A549 (cell line): Measurements from ENCODE around the gene NDUFAF2. TPM values are rescaled to one million over a fixed set of nuclear protein-coding genes. Genes with fewer than 3 reads are reported as not detected.

Experiments used
- ATAC-seq, 2 experiments: fragments of 200-7000 bp in 1 of 2; fragments of >200 bp in 1 of 2; cut with Nextera tagmentation in 1 of 2; cut with Tn5 transposase in 1 of 2; 3 replicates each; pipeline versions ENCODE4 v1.8.0 to v1.9.1; 2018 to 2020; ENCODE audit warnings: mild to moderate bottlenecking in 1 of 2, moderate library complexity in 1 of 2
- CTCF ChIA-PET: fragments of 300-600 bp; sonication (Branson Sonifier 250); formaldehyde crosslinking; extraction: SDS; loops from one replicate; lab custom pipeline; 2021; ENCODE audit warnings: antibody characterized with exemption, inconsistent platforms; lab: Yijun Ruan, JAX
- POLR2A ChIA-PET: fragments of 350-600 bp; formaldehyde crosslinking; extraction: SDS; loops from one replicate; lab custom pipeline; 2021; ENCODE audit warnings: antibody characterized with exemption, inconsistent platforms; lab: Yijun Ruan, JAX
- DNase-seq, 2 experiments: peaks; one replicate each; pipeline versions ENCODE4 v3.0.0 to v3.0.0-alpha.2; 2011 to 2016; ENCODE audit warnings: low read depth in 1 of 2, low spot score in 1 of 2
- FAIRE-seq: peaks from 2 replicates; lab custom pipeline; 2011; peaks lifted over from hg19 to GRCh38; lab: Jason Lieb, UNC
- H3K27ac ChIP-seq, 2 experiments: fragments of >200 bp; sonication (Bioruptor Twin); formaldehyde crosslinking; 3 replicates each; pipeline ENCODE4 v1.5.1; 2016 to 2017
- H3K4me1 ChIP-seq: fragments of >200 bp; sonication (Bioruptor Twin); formaldehyde crosslinking; 3 replicates; pipeline ENCODE4 v1.6.1; 2016
- H3K4me2 ChIP-seq: fragments of >200 bp; sonication (Bioruptor Twin); formaldehyde crosslinking; 3 replicates; pipeline ENCODE4 v1.6.1; 2016
- H3K4me3 ChIP-seq: fragments of >200 bp; sonication (Bioruptor Twin); formaldehyde crosslinking; 3 replicates; pipeline ENCODE4 v1.5.1; 2016
- H3K9me3 ChIP-seq: fragments of >200 bp; sonication (Bioruptor Twin); formaldehyde crosslinking; 3 replicates; pipeline ENCODE4 v1.6.1; 2016
- CBX8 ChIP-seq: fragments of 200-600 bp; sonication (generic); IDR thresholded peaks from 2 replicates; pipeline ENCODE4 v1.6.1; 2016
- CEBPB ChIP-seq, 2 experiments: fragments of >200 bp in 1 of 2; sonication (Bioruptor Twin) in 1 of 2; formaldehyde crosslinking in 1 of 2; IDR thresholded peaks; 2 replicates each; pipeline ENCODE4 v1.6.1; 2012 to 2016
- EHF ChIP-seq: fragments of 250-450 bp; sonication (Bioruptor Pico); IDR thresholded peaks from 2 replicates; pipeline ENCODE4 v1.5.0; 2020; ENCODE audit warnings: mild to moderate bottlenecking
- EHMT2 ChIP-seq: fragments of 200-600 bp; sonication (generic); IDR thresholded peaks from 2 replicates; pipeline ENCODE4 v1.6.1; 2016; ENCODE audit warnings: antibody characterized with exemption, low read depth, mild to moderate bottlenecking, moderate library complexity
- EP300 ChIP-seq, 2 experiments: fragments of >200 bp; sonication (Bioruptor Twin); formaldehyde crosslinking; IDR thresholded peaks; 2 replicates in 1 of 2; 3 replicates in 1 of 2; pipeline ENCODE4 v1.6.1; 2016 to 2017
- FOSL2 ChIP-seq, 2 experiments: fragments of 450-650 bp in 1 of 2; fragments of >200 bp in 1 of 2; sonication (Bioruptor Twin) in 1 of 2; formaldehyde crosslinking; IDR thresholded peaks; 2 replicates each; pipeline versions ENCODE4 v1.5.0 to v1.6.1; 2016 to 2020; ENCODE audit warnings: mild to moderate bottlenecking in 1 of 2, moderate library complexity in 1 of 2
- GATA3 ChIP-seq: IDR thresholded peaks from 2 replicates; pipeline ENCODE4 v1.6.1; 2012; ENCODE audit warnings: borderline replicate concordance
- HOXB13 ChIP-seq: fragments of 250-450 bp; sonication (Bioruptor Pico); IDR thresholded peaks from 2 replicates; pipeline ENCODE4 v1.5.0; 2020; ENCODE audit warnings: low read depth, mild to moderate bottlenecking, moderate library complexity
- JUNB ChIP-seq: fragments of >200 bp; sonication (Bioruptor Twin); formaldehyde crosslinking; IDR thresholded peaks from 2 replicates; pipeline ENCODE4 v1.6.1; 2016
- KDM1A ChIP-seq: fragments of 200-600 bp; sonication (generic); IDR thresholded peaks from 2 replicates; pipeline ENCODE4 v1.6.1; 2016; ENCODE audit warnings: low read depth, mild to moderate bottlenecking
- MAFK ChIP-seq: fragments of 450-650 bp; IDR thresholded peaks from 2 replicates; pipeline ENCODE4 v1.6.1; 2014; ENCODE audit not compliant: partially characterized antibody
- NR3C1 ChIP-seq: fragments of >200 bp; sonication (Bioruptor Twin); formaldehyde crosslinking; IDR thresholded peaks from 3 replicates; pipeline ENCODE4 v1.6.1; 2017
- PHF8 ChIP-seq: fragments of 200-600 bp; sonication (generic); IDR thresholded peaks from 2 replicates; pipeline ENCODE4 v1.6.1; 2016; ENCODE audit warnings: low read depth, mild to moderate bottlenecking, antibody characterized with exemption, moderate library complexity, borderline replicate concordance
- RARB ChIP-seq: fragments of 250-450 bp; sonication (Bioruptor Pico); IDR thresholded peaks from 2 replicates; pipeline ENCODE4 v1.8.0; 2021; ENCODE audit warnings: mild to moderate bottlenecking, moderate library complexity
- REST ChIP-seq: fragments of 200-600 bp; sonication (generic); IDR thresholded peaks from 2 replicates; pipeline ENCODE4 v1.6.1; 2016; ENCODE audit warnings: antibody characterized with exemption, mild to moderate bottlenecking, moderate library complexity
- RFX5 ChIP-seq: fragments of 450-650 bp; IDR thresholded peaks from 2 replicates; pipeline ENCODE4 v1.7.1; 2014; ENCODE audit warnings: antibody characterized with exemption, mild to moderate bottlenecking, moderate library complexity
- SMC3 ChIP-seq: fragments of >200 bp; sonication (Bioruptor Twin); formaldehyde crosslinking; IDR thresholded peaks from 3 replicates; pipeline ENCODE4 v1.6.1; 2018; ENCODE audit warnings: inconsistent platforms
- SREBF2 ChIP-seq: fragments of 450-650 bp; IDR thresholded peaks from 2 replicates; pipeline ENCODE4 v1.6.1; 2014; ENCODE audit warnings: mild to moderate bottlenecking, moderate library complexity
- TP53 ChIP-seq: fragments of 250-450 bp; sonication (Bioruptor Pico); IDR thresholded peaks from 2 replicates; pipeline ENCODE4 v1.5.0; 2021; ENCODE audit warnings: mild to moderate bottlenecking, moderate library complexity
- ZC3H11A ChIP-seq: fragments of 450-650 bp; IDR thresholded peaks from 2 replicates; pipeline ENCODE4 v1.6.1; 2014; ENCODE audit warnings: antibody characterized with exemption, mild to moderate bottlenecking
- WGBS: methylation state at CpG from one replicate; pipeline ENCODE4 v1.1.6; 2017; ENCODE audit errors: missing lambda C conversion rate; 5-methylcytosine and 5-hydroxymethylcytosine counted together
- polyA plus RNA-seq, 4 experiments: library from polyadenylated mRNA; depleted of rRNA in 3 of 4; stranded (reverse); fragments of >200 nt; fragmentation: RNase III in 1 of 4; extraction: RNeasy Plus Mini Kit Qiagen cat#74134 plus additional on column Dnase treatment in 1 of 4; gene quantifications; 2 replicates in 3 of 4; 3 replicates in 1 of 4; pipeline ENCODE4 v1.2.3, GENCODE V29; 2011 to 2017

Gene NDUFAF2
- polyA plus RNA-seq, 2 of the 4 experiments (the other 2 are of a cell fraction): 66.1 to 83.7 TPM

- POLR2A ChIA-PET: no interaction called here
- no peak overlapping the region for H3K4me2 ChIP-seq
- CTCF ChIA-PET: no interaction called here
- FAIRE-seq (no peak), ATAC-seq (no peak), DNase-seq (no peak)
- H3K27ac ChIP-seq: no peak overlapping the region
- peaks cover 29% of the 10 kb centered on the region for H3K4me1 ChIP-seq
- no peak overlapping the region for H3K4me3 ChIP-seq
- TF ChIP-seq SREBF2 (no peak), MAFK (peak; percentile 69), CEBPB (IDR thresholded peaks at IDR 0.05) (no peak)
- TF ChIP-seq, all 56 proteins: peak for 1
- peaks cover 7% of the 10 kb centered on the region; the same call in 2 of the 3 replicates for H3K9me3 ChIP-seq
Measured at GRCh38 chr5:61047346-61047745, 102.3 kb downstream of the NDUFAF2 start.

GRCh38 chr5:61048534-61048933, 103.5 kb downstream of the NDUFAF2 start:
- ATAC-seq (no peak), FAIRE-seq (peak; percentile 79)
- 96% methylated on average over 1 of the region's 1 CpG for WGBS

GRCh38 chr5:61050292-61050691, 105.3 kb downstream of the NDUFAF2 start:
- peaks cover 46% of the 10 kb centered on the region for H3K4me1 ChIP-seq
- no peak for ATAC-seq
- H3K27ac ChIP-seq: no peak overlapping the region
- WGBS: 91% methylated on average over 1 of the region's 1 CpG
- no peak for DNase-seq
- TF ChIP-seq RARB (CRISPR knock-in tag) (no peak), CEBPB (IDR thresholded peaks at IDR 0.05) (peak in 1 of 2 experiments; percentile 13; a peak in 1 of 4 replicates)
- no peak overlapping the region for H3K4me2 ChIP-seq
- no peaks in the 10 kb centered on the region for H3K9me3 ChIP-seq
- no peak for FAIRE-seq
- no peak overlapping the region for H3K4me3 ChIP-seq
- ChIA-PET CTCF (no interaction called here), POLR2A (no interaction called here)

More at GRCh38 chr5:61048534-61048933, 103.5 kb downstream of the NDUFAF2 start:
- ChIA-PET CTCF (no interaction called here), POLR2A (no interaction called here)
- peak in 1 of 2 experiments; percentile 6 for DNase-seq
- Histone ChIP-seq H3K4me2 (0 out of 3 replicates have a peak overlapping the region, but pooled peaks have one; percentile 8), H3K27ac (no peak overlapping the region), H3K9me3 (peaks cover 7% of the 10 kb centered on the region; the same call in 2 of the 3 replicates), H3K4me1 (peaks cover 41% of the 10 kb centered on the region), H3K4me3 (no peak overlapping the region)
- TF ChIP-seq RFX5 (no peak), ZC3H11A (no peak), HOXB13 (CRISPR knock-in tag) (no peak), SMC3 (no peak)

- POLR2A ChIA-PET: no interaction called here
- DNase-seq (peak in 1 of 2 experiments; percentile 17), FAIRE-seq (peak; percentile 67)
Measured at GRCh38 chr5:61051267-61051666, 106.3 kb downstream of the NDUFAF2 start.

GRCh38 chr5:61052882-61053281, 107.9 kb downstream of the NDUFAF2 start:
- Histone ChIP-seq H3K27ac (peak overlapping the region; percentile 13 to 26; a peak in 3 of 6 replicates), H3K4me2 (peak overlapping the region; percentile 48), H3K4me1 (peaks cover 46% of the 10 kb centered on the region), H3K4me3 (no peak overlapping the region), H3K9me3 (no peaks in the 10 kb centered on the region)
- peak; percentile 3 to 66 for DNase-seq
- ChIA-PET POLR2A (no interaction called here), CTCF (interaction anchor here (1.2 to 1.4 kb wide), 2 partner anchors 43 to 813 kb away, joined by 3 read pairs; no protein-coding TSS in a partner anchor)
- ATAC-seq: peak; percentile 64 to 84; a peak in 5 of 6 replicates
- no peak for TF ChIP-seq MAFK
- TF ChIP-seq EP300 (IDR thresholded peaks at IDR 0.05): no peak
- TF ChIP-seq KDM1A: no peak
- TF ChIP-seq FOSL2 (IDR thresholded peaks at IDR 0.05): 0 out of 2 replicates have a peak, but pooled peaks have one; percentile 25
- TF ChIP-seq FOSL2 (CRISPR knock-in tag; IDR thresholded peaks at IDR 0.05): peak; percentile 78
- TF ChIP-seq JUNB: peak; percentile 62
- TF ChIP-seq GATA3: peak; percentile 17; the same call in 1 of the 2 replicates
- TF ChIP-seq REST: no peak
- peak; percentile 97 for FAIRE-seq
- 41% methylated on average over 2 of the region's 2 CpGs for WGBS

More at GRCh38 chr5:61051267-61051666, 106.3 kb downstream of the NDUFAF2 start:
- Histone ChIP-seq H3K9me3 (no peaks in the 10 kb centered on the region), H3K4me1 (peaks cover 46% of the 10 kb centered on the region), H3K4me3 (no peak overlapping the region), H3K4me2 (peak overlapping the region; percentile 40), H3K27ac (peak overlapping the region in 1 of 2 experiments; percentile 58; a peak in 2 of 6 replicates)
- CTCF ChIA-PET: interaction anchor here (0.8 to 1.4 kb wide), 2 partner anchors 11 to 41 kb away, joined by 3 read pairs; no protein-coding TSS in a partner anchor
- TF ChIP-seq NR3C1 (no peak), FOSL2 (IDR thresholded peaks at IDR 0.05) (0 out of 2 replicates have a peak, but pooled peaks have one; percentile 8), FOSL2 (CRISPR knock-in tag; IDR thresholded peaks at IDR 0.05) (peak; percentile 79), JUNB (peak; percentile 32; the same call in 1 of the 2 replicates), CBX8 (no peak), MAFK (no peak), EHF (CRISPR knock-in tag) (no peak), TP53 (CRISPR knock-in tag) (no peak), EHMT2 (no peak), HOXB13 (CRISPR knock-in tag) (no peak), PHF8 (no peak)
- TF ChIP-seq, all 56 proteins: peak for 2
- 79% methylated on average over 1 of the region's 1 CpG for WGBS
- peak; percentile 37 to 64; a peak in 3 of 6 replicates for ATAC-seq
